K562 (cell line): Measurements from ENCODE around the gene THSD8.

Experiments used
- EP300 ChIP-seq: IDR thresholded peaks from 2 replicates; pipeline ENCODE4 v1.6.1; 2012; ENCODE audit warnings: low read length, improper control_type of control experiment
- EZH2 ChIP-seq: IDR thresholded peaks from 2 replicates; pipeline ENCODE4 v1.6.1; 2012; ENCODE audit warnings: low read depth, mild to moderate bottlenecking, inconsistent platforms, low read length, borderline replicate concordance
- HCFC1 ChIP-seq: IDR thresholded peaks from 2 replicates; pipeline ENCODE4 v1.6.1; 2012; ENCODE audit warnings: low read depth, low read length, improper control_type of control experiment
- HDAC2 ChIP-seq: fragments of 450-650 bp; IDR thresholded peaks from 2 replicates; pipeline ENCODE4 v1.6.1; 2016; ENCODE audit warnings: mild to moderate bottlenecking
- HLTF ChIP-seq: fragments of 450-650 bp; IDR thresholded peaks from 2 replicates; pipeline ENCODE4 v1.6.1; 2016
- JUND ChIP-seq, 2 experiments: IDR thresholded peaks; 2 replicates in 1 of 2; 3 replicates in 1 of 2; pipeline ENCODE4 v1.6.1; 2011; ENCODE audit warnings: borderline replicate concordance in 2 of 2, low read depth in 2 of 2, low read length in 2 of 2, improper control_type of control experiment in 1 of 2, missing biosample characterization in 1 of 2, missing genetic modification characterization in 1 of 2, missing genetic modification reagents in 1 of 2
- MAFG ChIP-seq: fragments of 450-650 bp; conservative IDR thresholded peaks from 2 replicates; pipeline ENCODE4 v1.6.1; 2016; ENCODE audit warnings: missing genetic modification characterization, missing compliant biosample characterization
- NR4A1 ChIP-seq, 2 experiments: fragments of 250-450 bp in 1 of 2; fragments of 450-650 bp in 1 of 2; sonication (Bioruptor Pico) in 1 of 2; IDR thresholded peaks; 2 replicates each; pipeline versions ENCODE4 v1.4.0 to v1.6.1; 2016 to 2020; ENCODE audit warnings: mild to moderate bottlenecking in 2 of 2, missing compliant biosample characterization in 1 of 2, missing genetic modification characterization in 1 of 2, moderate library complexity in 1 of 2
- PATZ1 ChIP-seq: fragments of 250-450 bp; sonication (Bioruptor Pico); IDR thresholded peaks from 2 replicates; pipeline ENCODE4 v1.5.0; 2020; ENCODE audit warnings: mild to moderate bottlenecking, borderline replicate concordance
- PHF20 ChIP-seq: fragments of 450-650 bp; IDR thresholded peaks from 2 replicates; pipeline ENCODE4 v1.6.1; 2018; ENCODE audit not compliant: partially characterized antibody
- ZKSCAN1 ChIP-seq: fragments of 150-350 bp; IDR thresholded peaks from 2 replicates; pipeline ENCODE4 v1.6.1; 2016; ENCODE audit warnings: low read depth, low read length
- ZNF263 ChIP-seq: sonication (generic); formaldehyde crosslinking; IDR thresholded peaks from 2 replicates; pipeline ENCODE4 v1.8.0; 2022; ENCODE audit warnings: mild to moderate bottlenecking, missing genetic modification reagents, borderline replicate concordance

GRCh38 chr19:12825254-12826131, 23.6 kb downstream of the THSD8 start:
- no peak for TF ChIP-seq PHF20
- TF ChIP-seq JUND (IDR thresholded peaks at IDR 0.05; ENCODE audit: borderline replicate concordance, low read depth, low read length), result peak; percentile 37; the same call in 1 of the 2 replicates
- no peak for TF ChIP-seq JUND (tag; IDR thresholded peaks at IDR 0.05; ENCODE audit: borderline replicate concordance, low read depth, low read length)
- TF ChIP-seq MAFG (tag), result no peak
- TF ChIP-seq HDAC2, result peak; percentile 39; the same call in 1 of the 2 replicates
- peak; percentile 56; the same call in 1 of the 2 replicates for TF ChIP-seq ZNF263 (CRISPR knock-in tag)
- TF ChIP-seq HCFC1, result no peak
- no peak for TF ChIP-seq NR4A1 (CRISPR knock-in tag; IDR thresholded peaks at IDR 0.05)
- no peak for TF ChIP-seq NR4A1 (tag; IDR thresholded peaks at IDR 0.05)
- TF ChIP-seq PATZ1 (CRISPR knock-in tag), result no peak
- peak; percentile 48; the same call in 1 of the 2 replicates for TF ChIP-seq HLTF
- TF ChIP-seq EP300, result no peak
- TF ChIP-seq ZKSCAN1, result no peak
- TF ChIP-seq EZH2, result no peak
